HG03460 (cell line): ENCODE results near the gene TFF1.
A peak's percentile ranks its signal among the peaks of the same experiment; 100 is the strongest.

Experiments used
- ATAC-seq: cut with Tn5 transposase; IDR thresholded peaks from one replicate; pipeline ENCODE4 v1.9.1; 2021; ENCODE audit not compliant: unreplicated experiment

TFF1 gene

GRCh38 chr21:42398436-42399028 is 32.2 kb upstream of the TFF1 start:
- no peak for ATAC-seq

DNA sequence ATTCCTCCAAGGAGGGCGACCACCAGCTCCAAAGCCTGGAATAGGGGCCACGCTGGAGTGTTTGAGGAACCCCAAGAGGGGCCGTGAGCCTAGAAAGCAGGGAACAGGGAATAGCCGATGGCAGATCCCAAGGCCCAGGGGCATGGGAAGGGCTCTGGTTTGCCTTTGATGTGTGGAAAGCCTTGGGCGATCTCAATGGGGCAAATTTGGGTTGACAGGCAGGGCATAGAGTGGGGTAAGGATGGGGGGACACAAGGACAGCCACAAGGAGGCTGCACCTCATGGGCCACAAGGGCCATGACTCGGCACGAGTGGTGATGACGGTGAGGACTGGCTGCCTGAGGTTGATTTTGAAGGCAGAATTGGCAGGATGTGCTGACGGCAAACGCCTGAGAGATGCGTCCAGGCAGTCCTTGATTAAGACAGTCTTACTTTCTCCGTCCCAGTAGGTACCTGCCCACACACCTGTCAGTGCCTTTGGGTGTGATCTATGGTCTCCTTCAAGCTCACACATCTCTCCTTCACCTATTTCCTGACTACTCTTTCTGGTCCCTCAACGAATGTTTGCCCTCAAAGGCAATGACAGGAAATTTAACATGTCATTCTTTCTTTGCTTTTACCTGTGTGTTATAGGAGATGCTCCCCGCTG is 31.5 kb upstream of the TFF1 start:
- no peak for ATAC-seq

- no peak for ATAC-seq
Observed at GRCh38 chr21:42396799-42397745, 30.7 kb upstream of the TFF1 start.

DNA sequence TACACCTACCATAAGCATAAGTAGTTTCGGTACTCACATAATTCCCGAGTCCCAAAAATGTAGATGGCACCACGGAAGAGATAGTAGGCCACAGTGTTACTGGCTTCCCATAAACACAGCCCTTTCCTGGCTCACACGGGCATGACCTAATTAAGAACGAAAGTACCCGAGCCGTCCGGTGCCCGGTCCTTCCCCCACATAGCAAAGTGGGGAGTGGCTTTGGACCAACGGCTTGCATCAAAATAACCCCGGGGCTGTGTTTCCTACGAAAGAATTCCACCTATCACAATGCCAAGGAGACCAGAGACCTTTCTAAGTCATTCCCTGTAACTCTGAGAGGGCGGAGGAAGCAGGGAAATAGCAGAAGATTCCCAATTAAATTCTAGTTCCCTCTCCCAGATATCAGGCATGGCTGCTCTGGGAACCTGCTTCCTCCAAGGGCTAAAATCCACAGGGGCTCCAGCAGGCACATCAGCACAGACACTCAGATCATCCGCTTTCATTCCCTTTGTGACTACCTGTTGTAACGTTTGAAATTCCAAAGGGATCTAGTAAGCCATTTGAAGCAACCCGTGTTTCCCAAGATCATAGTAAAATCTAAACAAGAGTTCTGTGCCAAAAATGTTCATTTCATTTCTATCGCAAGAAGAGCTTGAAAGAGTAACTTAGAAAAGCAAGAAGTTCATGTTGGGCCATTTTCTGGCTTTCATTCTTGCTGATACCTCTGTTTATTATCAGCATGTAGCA is 29.7 kb upstream of the TFF1 start, which contains the start of gene TMPRSS3:
Gene TMPRSS3, minus strand, starts transcription at position 148 of the 747 bp plus-strand sequence. CDS start 635 bp downstream, outside the sequence.
- no peak for ATAC-seq

DNA sequence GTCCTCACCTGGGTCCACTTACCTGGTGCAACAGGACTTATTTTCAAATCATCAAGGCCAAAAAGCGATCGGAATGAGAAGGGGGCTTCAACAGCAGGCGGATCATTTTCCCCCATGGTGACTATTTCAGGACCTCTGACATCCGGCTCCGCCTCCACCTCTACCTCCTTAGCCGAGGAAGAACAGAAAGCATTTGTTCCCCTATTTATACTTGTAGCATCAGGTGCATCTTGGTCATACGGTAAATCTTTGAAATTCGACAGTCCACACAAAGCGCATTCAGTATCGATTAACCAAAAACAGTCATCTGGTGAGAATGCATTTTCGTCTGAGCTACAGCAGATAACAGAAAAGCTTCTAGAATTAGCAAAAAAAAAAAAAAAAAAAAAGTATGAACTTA is 29.0 kb upstream of the TFF1 start:
- ATAC-seq: no peak

- ATAC-seq: no peak
Observed at GRCh38 chr21:42393443-42393950, 27.2 kb upstream of the TFF1 start.

DNA sequence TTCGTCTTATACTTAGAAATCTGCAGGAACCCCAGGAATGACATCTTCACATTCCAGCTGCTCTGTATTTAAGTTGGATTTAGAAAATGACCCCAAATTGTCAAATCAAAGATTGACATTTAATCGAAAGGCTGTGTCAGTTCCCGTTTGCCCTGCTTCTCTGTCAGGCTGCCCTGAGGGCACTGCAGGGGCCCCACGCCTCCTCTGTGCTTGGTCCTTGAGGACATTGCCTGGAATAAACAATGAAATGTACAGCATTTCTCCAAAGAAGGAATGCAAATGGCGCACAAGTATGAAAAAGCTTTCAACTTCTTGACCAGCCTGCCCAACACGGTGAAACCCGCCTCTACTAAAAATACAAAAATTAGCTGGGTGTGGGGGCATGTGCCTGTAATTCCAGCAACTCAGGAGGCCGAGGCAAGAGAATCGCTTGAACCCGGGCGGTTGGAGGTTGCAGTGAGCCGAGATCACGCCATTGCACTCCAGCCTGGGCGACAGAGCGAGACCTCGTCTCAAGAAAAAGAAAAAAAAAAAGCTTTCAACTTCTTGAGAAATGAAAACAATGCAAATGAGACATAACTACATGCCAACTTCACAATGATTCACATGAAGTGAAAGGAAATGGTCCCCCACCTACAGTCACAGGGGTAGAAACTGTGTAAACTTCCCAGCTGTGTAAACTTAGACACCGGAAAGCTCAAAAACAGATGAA is 26.6 kb upstream of the TFF1 start:
- peak; percentile 79 for ATAC-seq

DNA sequence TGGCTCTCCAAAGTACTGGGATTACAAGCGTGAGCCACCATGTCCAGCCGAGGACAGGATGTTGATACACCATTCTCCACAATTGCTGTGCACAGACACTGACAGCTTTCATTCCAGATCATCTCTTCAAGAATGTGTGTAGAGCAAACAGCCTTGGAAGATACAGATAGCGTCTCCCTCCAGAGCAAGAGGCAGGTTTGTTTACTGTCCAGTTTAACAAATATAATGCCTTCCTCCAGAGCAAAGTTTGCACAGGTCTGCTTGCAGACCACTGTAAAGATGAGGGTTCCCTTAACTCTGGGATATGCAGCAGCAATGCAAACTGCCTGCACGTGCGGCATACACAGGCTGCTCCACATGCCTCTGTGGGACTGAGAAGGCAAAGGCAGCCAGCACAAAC is 25.0 kb upstream of the TFF1 start:
- ATAC-seq: no peak

- no peak for ATAC-seq
Observed at GRCh38 chr21:42390696-42391095, 24.4 kb upstream of the TFF1 start.

DNA sequence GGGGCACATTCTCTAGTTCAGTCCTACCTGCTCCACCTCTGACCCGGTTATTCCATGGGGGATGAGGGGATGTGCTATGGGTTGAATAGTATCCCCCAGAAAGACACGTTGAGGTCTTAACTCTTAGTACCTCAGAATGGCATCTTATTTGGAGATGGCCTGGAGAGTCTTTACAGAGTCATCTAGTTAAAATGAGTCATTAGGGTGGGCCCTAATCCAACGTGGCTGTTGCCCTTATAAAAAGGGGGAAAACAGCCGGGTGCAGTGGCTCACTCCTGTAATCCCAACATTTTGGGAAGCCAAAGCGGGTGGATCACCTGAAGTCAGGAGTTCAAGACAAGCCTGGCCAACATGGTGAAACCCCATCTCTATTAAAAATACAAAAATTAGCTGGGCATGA is 23.9 kb upstream of the TFF1 start:
- ATAC-seq: no peak

DNA sequence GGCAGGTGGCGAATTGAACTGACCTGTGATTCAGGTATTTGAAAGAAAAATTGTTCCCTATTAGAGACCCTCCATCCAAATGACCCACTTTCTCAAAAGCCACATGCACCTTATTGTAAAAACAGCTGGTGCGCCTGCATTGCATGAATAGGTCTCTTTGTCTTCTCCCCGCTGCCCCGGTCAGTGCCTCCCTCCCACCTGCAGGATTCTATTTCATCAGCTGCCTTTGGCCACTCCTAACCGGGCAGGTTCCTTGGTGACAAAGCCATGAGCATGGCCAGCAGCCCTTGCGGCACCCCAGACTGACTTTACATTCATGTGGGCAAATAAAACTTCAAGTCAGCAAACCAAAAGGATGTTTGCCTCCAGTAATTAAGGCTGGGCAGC is 23.1 kb upstream of the TFF1 start:
- ATAC-seq: no peak

DNA sequence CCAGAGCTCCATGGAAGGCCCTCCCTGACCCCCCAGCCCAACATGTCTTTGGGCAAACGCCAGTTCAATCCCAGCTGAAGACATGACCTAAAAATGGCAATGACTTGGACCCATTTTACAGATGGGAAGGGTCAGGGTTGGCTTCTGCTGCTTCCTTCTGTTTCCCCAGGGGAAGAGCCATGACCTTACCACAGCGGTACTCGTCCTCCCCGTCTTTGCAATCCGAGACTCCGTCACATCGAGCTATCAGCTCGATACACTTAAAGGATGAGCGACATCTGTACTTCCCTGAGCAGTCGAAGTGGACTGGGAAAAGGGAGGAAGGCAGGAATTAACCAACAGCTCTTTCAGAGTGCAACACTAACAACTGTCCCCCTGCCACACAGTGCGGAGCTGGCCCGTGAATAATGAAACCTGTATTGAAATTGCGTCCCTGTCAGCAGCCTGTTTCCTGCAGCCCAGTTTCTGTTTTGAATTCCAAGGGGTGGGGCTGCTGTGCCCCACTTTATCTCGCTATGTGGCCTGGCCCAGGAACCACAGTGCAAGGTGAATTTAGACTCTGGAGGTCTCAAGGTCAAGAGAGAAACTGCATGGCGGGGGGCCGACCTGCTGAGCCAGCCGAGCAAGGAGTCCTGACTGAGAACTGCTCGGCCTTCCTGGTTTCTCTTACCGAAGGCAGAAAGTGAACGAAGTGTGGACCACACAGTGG is 22.6 kb upstream of the TFF1 start:
- no peak for ATAC-seq

- no peak for ATAC-seq
Observed at GRCh38 chr21:42387843-42388340, 21.6 kb upstream of the TFF1 start.

DNA sequence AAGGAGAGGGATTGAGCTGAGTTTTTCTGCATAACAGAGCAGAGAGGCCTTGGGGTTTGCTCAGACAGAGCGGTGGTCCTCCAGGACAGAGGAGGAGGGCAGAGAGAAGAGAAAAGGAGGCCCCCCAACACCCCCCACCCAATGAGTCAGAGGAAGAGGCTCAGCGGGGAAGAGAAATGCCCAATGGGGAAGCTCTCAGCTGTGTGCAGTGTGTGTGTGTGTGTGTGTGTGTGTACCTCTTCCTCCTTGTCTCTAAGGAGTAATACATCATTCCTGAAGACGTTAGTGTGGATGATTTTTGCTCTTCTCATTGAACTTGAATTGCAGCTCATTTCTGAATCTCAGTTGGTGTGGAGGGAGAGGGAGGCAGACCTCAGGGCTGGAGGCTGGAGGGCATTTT is 20.8 kb upstream of the TFF1 start:
- no peak for ATAC-seq

GRCh38 chr21:42386034-42386591 is 19.8 kb upstream of the TFF1 start:
- no peak for ATAC-seq

DNA sequence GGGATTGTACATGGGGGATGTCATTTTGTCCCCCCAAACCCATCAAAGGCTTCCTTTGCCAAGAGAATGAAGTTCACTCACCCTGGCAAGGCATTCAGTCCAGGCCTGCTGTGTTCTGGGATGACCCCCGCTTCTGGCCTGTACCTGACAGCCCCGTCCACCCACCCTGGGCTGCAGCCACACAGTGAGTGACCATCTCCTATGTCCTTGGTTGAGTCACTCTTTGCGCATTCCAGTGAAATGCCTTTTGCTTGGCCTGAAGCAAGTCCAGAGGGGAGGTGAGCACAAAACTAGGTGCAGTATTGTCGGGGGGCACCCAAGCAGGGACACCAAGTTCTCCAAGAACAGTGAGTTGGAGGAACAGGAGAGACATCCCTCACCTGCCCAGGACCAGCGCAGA is 19.3 kb upstream of the TFF1 start:
- ATAC-seq: no peak

DNA sequence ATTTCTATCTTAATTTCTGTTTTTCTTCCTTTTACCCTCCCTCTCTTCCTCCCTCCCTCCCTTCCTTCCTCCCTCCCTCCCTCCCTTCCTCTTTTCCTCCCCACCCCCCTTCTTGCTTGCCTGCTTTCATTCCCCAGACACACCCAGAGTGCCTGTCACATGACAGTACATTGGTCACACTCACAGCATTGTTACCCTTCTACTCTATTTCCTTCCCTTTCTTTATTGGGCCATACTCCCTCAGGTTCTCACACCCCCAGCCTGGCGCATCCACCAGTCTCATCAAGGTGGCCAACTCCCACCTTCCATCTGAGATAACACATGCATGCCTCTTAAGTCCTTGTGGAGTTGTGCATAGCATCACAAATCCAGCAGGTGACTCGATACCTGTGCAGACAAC is 18.7 kb upstream of the TFF1 start:
- no peak for ATAC-seq

DNA sequence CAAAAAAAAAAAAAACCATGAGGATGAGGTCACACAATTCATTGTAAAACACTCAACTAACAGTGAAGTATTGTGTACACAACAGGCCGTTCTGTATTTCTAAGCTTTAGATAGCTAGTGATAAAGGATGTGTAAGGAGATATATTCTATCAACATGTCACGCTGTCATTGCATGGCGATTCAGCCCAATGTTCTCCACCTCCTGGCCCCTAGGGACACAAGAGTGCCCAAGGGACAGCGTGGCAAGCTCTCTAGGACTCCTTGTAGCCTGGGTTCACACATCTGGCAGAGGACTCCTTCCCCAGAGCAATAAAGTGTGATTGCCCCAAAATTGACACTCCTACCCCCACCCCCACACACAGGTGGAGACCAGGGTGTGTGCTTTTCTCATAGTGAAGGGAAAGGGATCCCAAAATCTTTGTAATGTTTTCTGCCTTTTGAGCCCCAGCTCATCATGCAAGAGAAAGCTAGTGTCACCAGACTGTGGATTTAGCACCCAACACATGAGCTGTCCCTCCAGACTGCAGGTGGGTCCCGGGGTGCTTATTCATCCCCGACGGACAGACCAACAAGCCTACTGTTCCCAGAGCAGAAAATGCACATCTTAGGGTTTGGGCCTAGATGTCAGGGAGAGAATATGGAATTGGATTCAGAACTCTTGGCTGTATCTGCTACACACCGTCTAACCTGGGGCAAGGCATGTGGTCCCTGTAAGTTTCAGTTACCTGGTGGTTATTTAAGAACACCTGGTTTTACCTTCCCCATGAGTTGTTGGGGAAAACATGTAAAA is 18.0 kb upstream of the TFF1 start:
- no peak for ATAC-seq
